CD14-positive monocyte (primary cell): ENCODE measurements around the gene FBXL15. TPM values are rescaled to one million over a fixed set of nuclear protein-coding genes. Genes with fewer than 3 reads are reported as not detected.
A peak's percentile ranks its signal among the peaks of the same experiment; 100 is the strongest.

ENCODE experiments used
- DNase-seq, 3 donors: peaks; one replicate each; pipeline ENCODE4 v3.0.0-alpha.2; 2011 to 2022
- H2AFZ ChIP-seq: 2 replicates; pipeline ENCODE4 v1.6.0; 2012; ENCODE audit warnings: mild to moderate bottlenecking, low read depth, low read length, inconsistent platforms; ENCODE audit not compliant: insufficient read depth, poor library complexity, severe bottlenecking
- H3K27ac ChIP-seq, 2 donors: 1 replicate in 1 of 2; 2 replicates in 1 of 2; pipeline ENCODE4 v1.5.1; 2012 to 2013; ENCODE audit warnings: low read length in 2 of 2, control low read depth in 1 of 2, inconsistent platforms in 1 of 2, low read depth in 1 of 2, mild to moderate bottlenecking in 1 of 2
- H3K27me3 ChIP-seq, 2 donors: one replicate each; pipeline versions ENCODE4 v1.6.0 to v1.6.1; 2011 to 2013; ENCODE audit warnings: low read length in 2 of 2; ENCODE audit not compliant: control insufficient read depth in 2 of 2, insufficient read depth in 2 of 2
- H3K36me3 ChIP-seq, 2 donors: replicated peaks in 1 of 2; 1 replicate in 1 of 2; 2 replicates in 1 of 2; pipeline versions ENCODE4 v1.5.1 to v1.6.1; 2012 to 2013; ENCODE audit warnings: low read length in 2 of 2, control low read depth in 1 of 2, inconsistent platforms in 1 of 2, mild to moderate bottlenecking in 1 of 2; ENCODE audit not compliant: insufficient read depth in 2 of 2, control insufficient read depth in 1 of 2
- H3K4me1 ChIP-seq, 2 donors: 1 replicate in 1 of 2; 2 replicates in 1 of 2; pipeline versions ENCODE4 v1.5.1 to v1.6.1; 2012 to 2013; ENCODE audit warnings: low read length in 2 of 2, control low read depth in 1 of 2, inconsistent platforms in 1 of 2, mild to moderate bottlenecking in 1 of 2, moderate library complexity in 1 of 2; ENCODE audit not compliant: insufficient read depth in 2 of 2, control insufficient read depth in 1 of 2
- H3K4me2 ChIP-seq: replicated peaks from 2 replicates; pipeline ENCODE3; 2012; ENCODE audit warnings: low read length, moderate library complexity, mild to moderate bottlenecking; ENCODE audit not compliant: poor library complexity, severe bottlenecking; ENCODE audit errors: extremely low read depth
- H3K4me3 ChIP-seq, 3 experiments: fragments of 200-600 bp in 1 of 3; sonication (generic) in 1 of 3; replicated peaks in 1 of 3; 1 replicate in 2 of 3; 2 replicates in 1 of 3; pipeline ENCODE4 v1.5.1; 2011 to 2013; ENCODE audit warnings: low read length in 3 of 3, mild to moderate bottlenecking in 3 of 3, control low read depth in 2 of 3, low read depth in 2 of 3, inconsistent platforms in 1 of 3, moderate library complexity in 1 of 3
- H3K79me2 ChIP-seq: 2 replicates; pipeline ENCODE4 v1.6.0; 2012; ENCODE audit warnings: mild to moderate bottlenecking, control low read depth, inconsistent platforms, low read length, moderate library complexity; ENCODE audit not compliant: insufficient read depth
- H3K9ac ChIP-seq: 2 replicates; pipeline ENCODE4 v1.6.0; 2017; ENCODE audit warnings: low read length, mild to moderate bottlenecking; ENCODE audit not compliant: insufficient read depth, poor library complexity, severe bottlenecking
- H3K9me3 ChIP-seq, 2 donors: replicated peaks in 1 of 2; 1 replicate in 1 of 2; 2 replicates in 1 of 2; pipeline versions ENCODE4 v1.5.1 to v1.6.1; 2012 to 2013; ENCODE audit warnings: low read length in 2 of 2, control low read depth in 1 of 2; ENCODE audit not compliant: control insufficient read depth in 1 of 2, insufficient read depth in 1 of 2
- H4K20me1 ChIP-seq: 2 replicates; pipeline ENCODE4 v1.6.0; 2012; ENCODE audit warnings: mild to moderate bottlenecking, low read length, control low read depth, moderate library complexity; ENCODE audit not compliant: insufficient read depth
- H3K27ac Mint-ChIP-seq, 7 donors: one replicate each; pipeline ENCODE4 v1.8.0; 2020; ENCODE audit warnings: mild to moderate bottlenecking in 7 of 7, mixed read lengths in 7 of 7, moderate library complexity in 6 of 7, inconsistent platforms in 2 of 7
- H3K27me3 Mint-ChIP-seq, 3 donors: one replicate each; pipeline ENCODE4 v1.8.0; 2021 to 2022; ENCODE audit warnings: low read depth in 3 of 3, mild to moderate bottlenecking in 3 of 3, mixed read lengths in 3 of 3, moderate library complexity in 3 of 3, inconsistent platforms in 1 of 3
- H3K36me3 Mint-ChIP-seq, 2 donors: one replicate each; pipeline ENCODE4 v1.8.0; 2020; ENCODE audit warnings: mixed read lengths in 2 of 2, inconsistent platforms in 1 of 2, mild to moderate bottlenecking in 1 of 2
- H3K4me1 Mint-ChIP-seq: one replicate; pipeline ENCODE4 v1.8.0; 2020; ENCODE audit warnings: mild to moderate bottlenecking, mixed read lengths
- H3K4me3 Mint-ChIP-seq, 2 donors: one replicate each; pipeline ENCODE4 v1.8.0; 2020; ENCODE audit warnings: mild to moderate bottlenecking in 2 of 2, mixed read lengths in 2 of 2, moderate library complexity in 1 of 2
- H3K9me3 Mint-ChIP-seq, 7 donors: one replicate each; pipeline ENCODE4 v1.8.0; 2020 to 2022; ENCODE audit warnings: mixed read lengths in 7 of 7, mild to moderate bottlenecking in 6 of 7, moderate library complexity in 6 of 7, inconsistent platforms in 2 of 7
- CTCF ChIP-seq: fragments of 200-600 bp; IDR thresholded peaks from one replicate; pipeline ENCODE4 v1.8.0; 2022; ENCODE audit warnings: antibody characterized with exemption, mild to moderate bottlenecking
- WGBS: methylation state at CpG from one replicate; pipeline ENCODE4 v1.1.5; 2013; ENCODE audit warnings: missing lambda C conversion rate; ENCODE audit not compliant: insufficient coverage; 5-methylcytosine and 5-hydroxymethylcytosine counted together
- intact Hi-C, 2 donors: fragments of 100-400 bp; cut with micrococcal nuclease; formaldehyde crosslinking; loops; one replicate each; pipeline versions ENCODE4 v1.15.0 to v1.15.1; 2023
- polyA plus RNA-seq, 3 donors: library from polyadenylated mRNA; depleted of rRNA in 1 of 3; unstranded in 2 of 3; stranded (reverse) in 1 of 3; fragments of 300-500 nt in 2 of 3; fragments of >200 nt in 1 of 3; fragmentation: Illumina TruSeq in 2 of 3; gene quantifications; 1 replicate in 2 of 3; 2 replicates in 1 of 3; pipeline ENCODE4 v1.2.3, GENCODE V29; 2012 to 2021

Gene FBXL15
- polyA plus RNA-seq, 3 donors, result 16.0 to 36.3 (median 25.5) TPM

GRCh38 chr10:102389894-102390293 lies 30.7 kb upstream of the FBXL15 start:
- peak overlapping the region in 1 of 2 donors; percentile 40 for H3K4me3 Mint-ChIP-seq
- intact Hi-C loops, result loop anchor here (5.0 to 10.0 kb wide), 3 partner anchors 85 to 195 kb away; no protein-coding TSS in a partner anchor
- H3K4me3 ChIP-seq, result no peak overlapping the region
- peaks cover 14 to 16% of the 10 kb centered on the region in 2 donors for H3K4me1 ChIP-seq
- no peak overlapping the region for H3K9ac ChIP-seq
- no peak overlapping the region for H3K27ac ChIP-seq
- no peak for DNase-seq
- peaks cover 0 to 17% of the 10 kb centered on the region in 2 donors for H3K27me3 ChIP-seq
- no peaks in the 10 kb centered on the region for H3K9me3 Mint-ChIP-seq
- H3K4me1 Mint-ChIP-seq, result peaks cover 19% of the 10 kb centered on the region
- H3K79me2 ChIP-seq, result peaks cover 4% of the 10 kb centered on the region
- peaks cover 0 to 2% of the 10 kb centered on the region in 2 donors for H3K36me3 Mint-ChIP-seq
- no CpG with 5 or more reads among the region's 3 CpGs for WGBS
- no peak overlapping the region for H3K27ac Mint-ChIP-seq
- TF ChIP-seq CTCF, result no peak
- peaks cover 5% of the 10 kb centered on the region for H4K20me1 ChIP-seq
- H3K27me3 Mint-ChIP-seq, result peaks cover 12 to 25% (median 24%) of the 10 kb centered on the region in 3 donors
- no peaks in the 10 kb centered on the region for H3K36me3 ChIP-seq
- no peak overlapping the region for H3K4me2 ChIP-seq
- no peaks in the 10 kb centered on the region for H3K9me3 ChIP-seq
- H2AFZ ChIP-seq, result no peak overlapping the region

GRCh38 chr10:102392306-102392705 lies 28.3 kb upstream of the FBXL15 start:
- H2AFZ ChIP-seq, result no peak overlapping the region
- intact Hi-C loops, result loop anchor here (5.0 to 10.0 kb wide), 3 partner anchors 82 to 192 kb away; no protein-coding TSS in a partner anchor
- no peak overlapping the region for H3K4me3 ChIP-seq
- WGBS, result 89% methylated on average over 5 of the region's 5 CpGs
- peaks cover 19 to 21% of the 10 kb centered on the region in 2 donors for H3K4me1 ChIP-seq
- no peak for DNase-seq
- peaks cover 18% of the 10 kb centered on the region for H4K20me1 ChIP-seq
- H3K4me2 ChIP-seq, result no peak overlapping the region
- Mint-ChIP-seq H3K9me3 (no peaks in the 10 kb centered on the region), H3K4me3 (peak overlapping the region in 1 of 2 donors; percentile 68), H3K27ac (peak overlapping the region in 1 of 7 donors; percentile 3), H3K4me1 (peaks cover 22% of the 10 kb centered on the region), H3K27me3 (peaks cover 12 to 25% (median 24%) of the 10 kb centered on the region in 3 donors), H3K36me3 (peaks cover 11 to 18% of the 10 kb centered on the region in 2 donors)
- H3K9ac ChIP-seq, result no peak overlapping the region
- H3K9me3 ChIP-seq, result no peaks in the 10 kb centered on the region
- peaks cover 19% of the 10 kb centered on the region for H3K79me2 ChIP-seq
- TF ChIP-seq CTCF, result no peak
- H3K36me3 ChIP-seq, result peaks cover 8 to 10% of the 10 kb centered on the region in 2 donors
- H3K27me3 ChIP-seq, result peaks cover 0 to 17% of the 10 kb centered on the region in 2 donors
- H3K27ac ChIP-seq, result no peak overlapping the region
